ENCODE measurements around the gene CPM.
"Not testable (repeated sequence)": the region's sequence is repeated elsewhere in the genome, so short reads cannot be mapped to it uniquely, and the experiment has no call there.

CPM gene

GRCh38 chr12:68803948-68804656 is 128.9 kb downstream of the CPM start:
- DNase-seq = no peak

GRCh38 chr12:68802911-68803651 is 129.9 kb downstream of the CPM start:
- DNase-seq = not testable (repeated sequence)

GRCh38 chr12:68802372-68802745 is 130.6 kb downstream of the CPM start:
- not testable (repeated sequence) for DNase-seq
